Measurements from ENCODE around the gene PRKACA.

The PRKACA gene

GRCh38 chr19:14093117-14093823, 24.3 kb downstream of the PRKACA start:
- no peak for DNase-seq (ENCODE audit: low spot score)

DNA sequence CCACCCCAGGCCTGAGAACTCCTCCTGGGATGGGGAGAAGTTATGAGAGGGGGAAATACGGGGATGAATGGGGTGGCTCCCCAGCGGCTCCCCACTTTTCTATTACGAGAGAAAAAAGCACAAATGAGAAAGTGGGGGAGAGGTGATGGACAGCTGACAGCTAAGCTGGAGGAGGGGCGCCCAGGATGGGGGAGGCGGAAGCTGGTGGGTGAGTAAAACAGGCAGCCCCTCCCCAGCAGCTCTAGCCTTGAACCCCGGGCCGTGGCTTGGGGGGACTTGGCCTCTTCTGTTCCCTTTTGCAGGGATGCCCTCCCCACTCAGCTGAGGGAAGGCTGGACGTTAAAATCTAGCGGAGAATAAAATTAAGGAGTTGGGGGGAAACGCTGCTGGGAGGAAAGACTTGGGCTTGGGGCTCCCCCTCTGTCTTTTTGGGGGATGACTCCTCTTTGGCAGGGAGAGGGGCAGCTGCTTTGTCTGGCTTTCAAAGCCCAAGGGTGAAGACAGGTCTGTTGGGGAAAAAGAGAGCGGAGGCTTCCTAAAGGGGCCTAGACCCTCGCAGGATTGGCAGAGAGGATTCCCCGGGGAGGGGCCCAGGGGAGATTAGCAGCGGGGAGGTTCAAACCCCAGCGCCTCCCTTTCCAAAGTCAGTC, 25.6 kb downstream of the PRKACA start:
- DNase-seq (ENCODE audit: low spot score) = no peak

- no peak for DNase-seq (ENCODE audit: low spot score)
Measured at GRCh38 chr19:14091081-14091812, 26.3 kb downstream of the PRKACA start.

GRCh38 chr19:14090509-14091080, 27.0 kb downstream of the PRKACA start, which contains the start of gene SAMD1:
SAMD1 (minus strand) TSS chr19:14090751.
- peak; percentile 72 for DNase-seq (ENCODE audit: low spot score)

DNA sequence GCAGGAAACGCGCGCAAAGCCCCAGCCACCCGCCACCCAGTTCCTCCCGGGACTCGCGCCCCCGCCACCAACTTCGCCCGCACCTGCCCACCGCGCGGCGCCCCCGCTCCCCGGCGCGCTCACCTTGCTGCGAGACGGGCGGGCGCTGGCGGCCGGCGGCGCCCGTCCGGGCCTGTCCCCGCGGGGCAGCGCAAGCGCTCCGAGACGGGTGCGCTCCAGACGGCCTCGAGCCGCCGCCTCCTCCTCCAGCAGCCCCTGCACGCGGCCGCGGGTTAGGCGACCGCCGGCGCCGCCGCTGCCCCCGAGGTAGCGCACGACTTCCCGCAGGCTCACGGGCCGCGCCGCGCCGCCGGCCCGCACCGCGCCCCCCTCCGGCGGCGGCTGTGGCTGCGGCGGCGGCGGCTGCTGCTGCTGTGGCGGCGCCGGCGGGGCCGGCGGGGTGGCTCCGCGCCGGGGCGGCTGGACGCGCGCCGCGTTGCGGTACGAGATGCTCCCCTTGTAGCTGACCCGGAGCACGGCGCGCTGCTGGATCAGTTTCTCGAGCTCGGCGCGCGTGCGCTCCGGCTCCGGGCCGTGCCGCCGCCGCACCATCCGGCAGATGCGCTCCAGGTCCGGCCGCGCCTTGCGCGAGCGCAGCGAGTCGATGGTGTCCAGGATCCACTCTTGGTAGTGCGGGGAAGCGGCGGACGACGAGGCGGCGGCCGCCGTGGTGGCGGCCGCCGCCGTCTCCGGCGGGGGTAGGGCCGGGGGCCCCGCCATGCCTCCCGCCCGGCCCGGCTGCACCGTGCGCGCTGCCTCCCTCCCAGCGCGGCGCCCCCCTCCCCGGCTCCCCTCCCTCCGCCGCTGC, 27.7 kb downstream of the PRKACA start:
- DNase-seq (ENCODE audit: low spot score) = no peak

- DNase-seq (ENCODE audit: low spot score) = no peak
Measured at GRCh38 chr19:14089412-14089661, 28.2 kb downstream of the PRKACA start.

GRCh38 chr19:14088634-14089411, 28.7 kb downstream of the PRKACA start:
- DNase-seq (ENCODE audit: low spot score) = no peak

DNA sequence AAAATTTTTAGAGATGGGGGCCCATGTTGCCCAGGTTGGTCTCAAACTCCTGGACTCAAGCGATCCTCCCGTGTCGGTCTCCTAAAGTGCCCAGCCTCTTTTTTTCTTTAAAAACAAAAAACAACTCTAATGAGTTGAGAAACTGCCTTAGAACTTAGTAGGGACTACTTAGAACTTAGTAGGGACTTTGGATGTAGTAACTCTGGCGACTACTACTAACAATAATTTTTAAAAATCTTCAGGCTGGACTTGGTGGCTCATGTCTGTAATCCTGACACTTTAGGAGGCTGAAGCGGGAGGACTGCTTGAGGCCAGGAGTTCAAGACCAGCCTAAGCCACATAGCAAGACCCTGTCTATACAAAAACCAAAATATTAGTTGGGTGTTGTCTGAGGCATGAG, 31.5 kb downstream of the PRKACA start:
- DNase-seq (ENCODE audit: low spot score) = no peak

DNA sequence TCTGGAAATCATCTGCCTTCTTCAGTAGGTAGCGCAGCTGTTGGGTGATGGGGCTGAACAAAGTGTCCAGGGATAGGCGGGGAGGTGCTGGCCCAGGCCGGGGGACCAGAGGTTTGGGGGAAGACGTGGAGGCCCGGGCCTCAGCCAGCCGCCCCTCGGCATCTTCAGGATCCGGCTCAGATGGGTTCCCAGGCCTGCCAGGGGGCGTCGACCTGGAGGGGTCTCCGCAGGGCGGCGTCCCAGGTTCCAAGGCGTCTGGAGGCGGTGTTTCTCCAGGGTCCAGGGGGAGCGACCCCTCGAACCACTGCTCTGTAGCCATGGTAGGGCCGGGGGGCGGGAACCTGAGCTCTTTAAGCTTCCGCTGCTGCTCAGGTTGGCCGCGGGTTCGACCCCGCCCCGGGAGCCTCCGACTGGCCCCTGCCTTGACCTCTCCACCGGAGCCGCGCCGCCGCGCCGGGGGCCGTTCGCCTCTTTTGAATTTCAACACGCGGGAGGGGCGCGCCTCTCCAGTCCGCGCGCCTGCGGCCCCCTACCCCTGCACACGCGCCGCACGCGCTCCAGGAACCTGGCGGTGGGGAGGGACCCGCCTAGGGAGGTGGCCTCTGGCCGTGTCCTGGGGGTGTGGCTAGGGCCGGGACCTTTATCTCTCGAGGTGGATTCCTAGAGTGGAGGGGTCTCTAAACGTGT, 32.1 kb downstream of the PRKACA start, which contains the start of gene C19orf67:
TSS of gene C19orf67 (minus strand) at position 475 of the 687 bp plus-strand sequence. CDS start at position 319, 156 bp downstream.
- no peak for DNase-seq (ENCODE audit: low spot score)

- DNase-seq (ENCODE audit: low spot score) = no peak
Measured at GRCh38 chr19:14082675-14082960, 34.9 kb downstream of the PRKACA start.

- DNase-seq (ENCODE audit: low spot score) = no peak
Measured at GRCh38 chr19:14081797-14082674, 35.5 kb downstream of the PRKACA start.

- peak; percentile 99 for DNase-seq (ENCODE audit: low spot score)
Measured at GRCh38 chr19:14080887-14081796, 36.4 kb downstream of the PRKACA start.

DNA sequence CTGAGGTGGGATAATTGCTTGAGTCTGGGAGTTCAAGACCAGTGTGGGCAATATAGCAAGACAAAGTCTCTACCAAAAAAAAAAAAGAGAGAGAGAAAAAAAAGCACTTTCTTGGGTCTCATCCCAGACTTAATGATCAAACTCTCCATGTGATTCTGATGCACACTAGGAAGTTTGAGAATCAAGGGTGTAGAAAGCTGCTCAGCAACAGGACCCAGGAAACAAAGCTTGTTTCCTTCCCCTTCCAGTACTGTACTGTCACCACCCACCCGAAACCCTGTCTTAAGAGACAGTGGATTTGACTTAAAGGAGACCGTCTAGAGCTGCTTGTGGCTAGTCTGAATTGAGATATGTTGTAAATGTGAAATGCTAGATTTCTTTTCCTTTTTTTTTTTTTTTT, 39.2 kb downstream of the PRKACA start:
- no peak for DNase-seq (ENCODE audit: low spot score)

DNA sequence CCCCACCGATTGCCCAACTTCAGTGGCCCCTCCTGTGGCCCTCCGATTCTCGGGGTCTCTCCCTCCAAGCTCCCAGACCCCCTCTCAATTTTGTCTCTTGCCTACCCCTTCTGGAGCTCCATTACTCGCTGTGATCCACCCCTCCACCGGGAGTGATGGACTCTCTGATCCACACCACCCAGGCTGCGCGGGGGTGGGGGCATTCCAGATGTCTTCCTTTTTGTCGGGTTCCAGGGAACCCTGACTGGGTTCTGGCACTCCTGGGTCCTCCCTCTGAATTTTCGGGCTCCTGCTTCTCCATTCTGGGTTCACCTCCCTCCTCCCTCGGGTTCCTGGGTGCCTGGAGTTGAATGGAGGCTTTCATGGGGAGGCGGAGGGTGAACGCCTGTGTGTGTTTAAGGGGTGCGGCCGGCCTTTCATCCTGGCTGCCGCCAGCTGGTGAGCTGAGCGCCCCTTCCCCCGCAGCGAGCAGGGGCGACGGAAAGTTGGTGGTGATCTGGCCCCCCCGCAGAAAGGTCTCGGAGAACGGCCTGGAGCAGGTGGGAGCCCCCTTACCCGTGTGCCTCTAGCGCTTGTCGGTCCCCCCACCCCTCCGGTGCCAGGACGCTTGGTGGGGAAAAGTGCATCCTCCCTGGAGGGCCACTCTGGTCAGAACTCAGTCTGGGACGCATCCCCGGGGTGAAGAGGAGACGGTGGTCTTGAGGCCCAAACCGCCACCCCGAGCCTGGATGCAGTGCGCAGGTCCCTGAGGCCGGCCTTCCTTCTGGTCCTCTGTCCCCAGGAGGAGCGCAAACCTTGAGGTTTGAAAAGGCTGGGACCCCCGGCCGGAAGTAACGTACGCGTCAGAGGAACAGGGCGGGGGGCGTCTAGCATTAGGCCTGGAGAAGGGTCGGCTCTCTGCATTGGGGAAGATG, 43.4 kb downstream of the PRKACA start:
- DNase-seq (ENCODE audit: low spot score) = peak; percentile 42

- DNase-seq (ENCODE audit: low spot score) = peak; percentile 69
Measured at GRCh38 chr19:14073261-14073924, 44.2 kb downstream of the PRKACA start.

DNA sequence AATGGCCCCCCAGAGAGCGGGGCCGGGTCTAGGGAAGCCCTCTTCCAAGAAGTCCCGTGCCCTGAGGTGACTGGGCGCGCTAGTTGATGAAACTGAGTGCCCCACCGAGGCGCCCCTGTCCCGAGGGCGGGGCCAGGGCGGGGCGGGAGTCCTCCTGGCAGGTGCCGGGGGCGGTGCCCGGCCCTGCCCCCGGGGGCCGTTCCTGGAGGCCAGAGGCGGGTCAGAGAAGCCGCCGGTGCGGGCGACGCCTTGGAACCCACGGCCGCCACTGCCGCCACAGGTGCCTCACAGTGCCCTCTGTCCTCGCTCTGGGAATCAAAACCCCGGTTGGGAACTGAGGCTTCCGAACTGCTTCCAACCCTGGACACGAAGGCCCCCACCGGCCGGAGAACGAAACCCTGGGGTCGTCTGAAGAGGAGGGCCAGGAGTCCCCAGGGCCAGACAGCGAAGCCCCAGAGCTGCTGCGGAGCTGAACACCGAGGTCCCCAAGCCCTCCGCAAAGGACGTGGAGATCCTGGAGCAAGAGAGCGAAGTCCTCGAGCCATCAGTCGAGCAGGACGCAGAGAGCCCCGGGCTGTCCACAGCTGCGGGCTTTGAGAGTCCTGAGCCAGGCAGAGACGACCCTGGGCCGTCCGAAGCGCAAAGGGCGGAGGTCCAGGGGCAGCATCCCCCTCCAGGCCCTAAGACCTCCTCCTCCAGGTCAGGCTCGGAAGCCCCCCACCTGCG, 44.9 kb downstream of the PRKACA start, which contains the start of gene MISP3:
TSS of gene MISP3 (plus strand) at position 252 of the 726 bp plus-strand sequence. CDS start 524 bp downstream, outside the sequence.
- peak; percentile 60 for DNase-seq (ENCODE audit: low spot score)
